Endodermal cell (in vitro differentiated cells): ENCODE measurements around the gene PTPRC. TPM values are rescaled to one million over a fixed set of nuclear protein-coding genes. Genes with fewer than 3 reads are reported as not detected.

Experiments used
- DNase-seq: peaks from one replicate; pipeline ENCODE4 v3.0.0-alpha.2; 2017
- H3K27ac ChIP-seq: 2 replicates; pipeline ENCODE4 v1.5.1; 2013; ENCODE audit warnings: mild to moderate bottlenecking, low read depth, low read length, moderate library complexity
- H3K27me3 ChIP-seq: 2 replicates; pipeline ENCODE4 v1.6.1; 2013; ENCODE audit warnings: mild to moderate bottlenecking, low read length, moderate library complexity; ENCODE audit not compliant: insufficient read depth, control insufficient read depth, poor library complexity, severe bottlenecking
- H3K36me3 ChIP-seq: 2 replicates; pipeline ENCODE4 v1.7.0; 2013; ENCODE audit warnings: mild to moderate bottlenecking, low read length, moderate library complexity; ENCODE audit not compliant: control insufficient read depth, insufficient read depth
- H3K4me1 ChIP-seq: one replicate; pipeline ENCODE4 v1.7.0; 2013; ENCODE audit warnings: low read length; ENCODE audit not compliant: control insufficient read depth, insufficient read depth
- H3K4me3 ChIP-seq: 2 replicates; pipeline ENCODE4 v1.5.1; 2013; ENCODE audit warnings: mild to moderate bottlenecking, low read length, moderate library complexity
- H3K9ac ChIP-seq: 2 replicates; pipeline ENCODE4 v1.6.1; 2013; ENCODE audit warnings: mild to moderate bottlenecking, low read length, moderate library complexity; ENCODE audit not compliant: poor library complexity, severe bottlenecking; ENCODE audit errors: extremely low read depth
- H3K9me3 ChIP-seq: 2 replicates; pipeline ENCODE4 v1.6.1; 2013; ENCODE audit warnings: mild to moderate bottlenecking, low read length, moderate library complexity; ENCODE audit not compliant: control insufficient read depth
- H3K27ac Mint-ChIP-seq: 2 replicates; pipeline ENCODE4 v1.8.0; 2020; ENCODE audit warnings: mixed read lengths
- H3K27me3 Mint-ChIP-seq: 2 replicates; pipeline ENCODE4 v1.8.0; 2021; ENCODE audit warnings: mild to moderate bottlenecking, mixed read lengths; ENCODE audit not compliant: insufficient read depth
- H3K36me3 Mint-ChIP-seq: 2 replicates; pipeline ENCODE4 v1.8.0; 2020; ENCODE audit warnings: low read depth, mixed read lengths
- H3K4me1 Mint-ChIP-seq: 2 replicates; pipeline ENCODE4 v1.8.0; 2020; ENCODE audit warnings: mixed read lengths
- H3K4me3 Mint-ChIP-seq: 2 replicates; pipeline ENCODE4 v1.8.0; 2020; ENCODE audit warnings: mild to moderate bottlenecking, moderate library complexity, mixed read lengths
- H3K9me3 Mint-ChIP-seq: 2 replicates; pipeline ENCODE4 v1.8.0; 2020; ENCODE audit warnings: mild to moderate bottlenecking, mixed read lengths
- WGBS, 2 experiments: methylation state at CpG; one replicate each; pipeline versions ENCODE4 v1.1.5 to v1.1.7; 2013; ENCODE audit warnings: missing lambda C conversion rate in 2 of 2, mixed read lengths in 1 of 2; ENCODE audit not compliant: insufficient coverage in 1 of 2, insufficient read length in 1 of 2; 5-methylcytosine and 5-hydroxymethylcytosine counted together
- total RNA-seq, 2 donors: library from RNA; stranded (reverse); fragmentation: NEBNext Ultra II Directional in 1 of 2; extraction: Animal tissue kit (Norgen Biotek cat#: 25700) in 1 of 2; gene quantifications; 2 replicates in 1 of 2; 3 replicates in 1 of 2; pipeline ENCODE4 v1.2.1, GENCODE V29; 2021
- TF ChIP-seq, protein P1 (sequence below): fragments of 200-600 bp; sonication (generic); conservative IDR thresholded peaks from 2 replicates; pipeline ENCODE4 v1.5.0; 2021; ENCODE audit warnings: antibody characterized with exemption, mild to moderate bottlenecking

Gene PTPRC
- total RNA-seq, 2 donors from 2014 or later = 0.11 TPM; not detected in 1

DNA sequence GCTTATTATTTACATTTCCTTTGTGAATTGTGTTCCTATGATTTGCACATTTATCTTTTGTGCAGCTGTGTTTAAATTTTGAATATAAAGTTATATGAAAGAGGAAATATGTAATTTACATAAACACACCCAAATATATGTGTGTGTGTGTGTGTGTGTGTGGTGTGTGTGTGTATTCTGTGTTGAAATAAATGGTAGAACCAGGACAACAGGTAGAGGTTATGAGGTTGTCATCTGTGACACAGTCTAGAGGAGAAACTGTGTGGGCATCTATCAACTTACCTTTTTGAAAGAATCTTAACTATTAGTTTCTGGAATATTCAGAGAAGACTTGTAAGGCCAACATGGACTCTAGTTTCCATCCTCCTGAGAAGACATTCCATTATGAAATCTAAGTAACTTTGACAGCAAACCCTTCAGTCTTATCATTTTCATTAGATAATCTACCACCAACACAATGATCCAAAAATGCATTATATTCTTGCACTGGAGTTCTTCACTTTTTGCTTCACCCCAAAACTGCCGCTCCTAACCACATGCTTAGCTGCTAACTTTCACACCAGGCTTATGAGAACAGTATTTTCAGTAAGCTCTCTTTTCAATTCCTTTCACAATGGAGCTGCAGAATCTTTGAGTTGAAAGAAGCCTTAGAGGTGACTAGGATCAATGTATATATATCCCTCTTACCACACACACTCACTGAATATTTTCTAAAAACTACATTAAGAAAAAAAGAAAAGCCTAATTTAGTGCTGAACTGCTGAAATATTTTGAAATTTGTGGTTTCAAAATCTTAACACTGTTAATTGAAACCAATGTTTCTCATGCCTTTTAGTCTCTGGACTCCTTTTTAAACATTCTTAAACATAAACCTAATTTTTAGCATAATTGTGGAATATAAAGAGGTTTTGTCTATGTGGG lies 21.8 kb downstream of the PTPRC start:
- Histone ChIP-seq H3K4me1 (no peaks in the 10 kb centered on the region), H3K36me3 (no peaks in the 10 kb centered on the region), H3K9me3 (no peaks in the 10 kb centered on the region), H3K4me3 (no peak overlapping the region), H3K27me3 (no peaks in the 10 kb centered on the region), H3K27ac (no peak overlapping the region), H3K9ac (no peak overlapping the region)
- Mint-ChIP-seq H3K9me3 (no peaks in the 10 kb centered on the region), H3K36me3 (no peaks in the 10 kb centered on the region), H3K4me1 (no peaks in the 10 kb centered on the region), H3K27ac (no peak overlapping the region), H3K27me3 (no peaks in the 10 kb centered on the region), H3K4me3 (no peak overlapping the region)
- WGBS, 2 experiments = 91% methylated on average over 1 of the region's 1 CpG; no CpG with 5 or more reads in 1 of the 2 experiments
- TF ChIP-seq, protein P1, sequence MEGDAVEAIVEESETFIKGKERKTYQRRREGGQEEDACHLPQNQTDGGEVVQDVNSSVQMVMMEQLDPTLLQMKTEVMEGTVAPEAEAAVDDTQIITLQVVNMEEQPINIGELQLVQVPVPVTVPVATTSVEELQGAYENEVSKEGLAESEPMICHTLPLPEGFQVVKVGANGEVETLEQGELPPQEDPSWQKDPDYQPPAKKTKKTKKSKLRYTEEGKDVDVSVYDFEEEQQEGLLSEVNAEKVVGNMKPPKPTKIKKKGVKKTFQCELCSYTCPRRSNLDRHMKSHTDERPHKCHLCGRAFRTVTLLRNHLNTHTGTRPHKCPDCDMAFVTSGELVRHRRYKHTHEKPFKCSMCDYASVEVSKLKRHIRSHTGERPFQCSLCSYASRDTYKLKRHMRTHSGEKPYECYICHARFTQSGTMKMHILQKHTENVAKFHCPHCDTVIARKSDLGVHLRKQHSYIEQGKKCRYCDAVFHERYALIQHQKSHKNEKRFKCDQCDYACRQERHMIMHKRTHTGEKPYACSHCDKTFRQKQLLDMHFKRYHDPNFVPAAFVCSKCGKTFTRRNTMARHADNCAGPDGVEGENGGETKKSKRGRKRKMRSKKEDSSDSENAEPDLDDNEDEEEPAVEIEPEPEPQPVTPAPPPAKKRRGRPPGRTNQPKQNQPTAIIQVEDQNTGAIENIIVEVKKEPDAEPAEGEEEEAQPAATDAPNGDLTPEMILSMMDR = no peak
- no peak for DNase-seq

- H3K27me3 Mint-ChIP-seq = no peaks in the 10 kb centered on the region
- no peak overlapping the region for H3K27ac ChIP-seq
- no peaks in the 10 kb centered on the region for H3K9me3 ChIP-seq
- no peak overlapping the region for H3K4me3 ChIP-seq
- no peaks in the 10 kb centered on the region for H3K4me1 Mint-ChIP-seq
- 92 to 96% methylated on average over 3 to 5 of the region's 5 CpGs for WGBS, 2 experiments
- no peaks in the 10 kb centered on the region for H3K36me3 ChIP-seq
- no peak for DNase-seq
- H3K4me1 ChIP-seq = no peaks in the 10 kb centered on the region
- no peak overlapping the region for H3K9ac ChIP-seq
- no peak overlapping the region for H3K4me3 Mint-ChIP-seq
- no peak overlapping the region for H3K27ac Mint-ChIP-seq
- H3K36me3 Mint-ChIP-seq = no peaks in the 10 kb centered on the region
- no peaks in the 10 kb centered on the region for H3K9me3 Mint-ChIP-seq
- H3K27me3 ChIP-seq = no peaks in the 10 kb centered on the region
- TF ChIP-seq, protein P1 = no peak
These were observed 24.0 kb downstream of the PTPRC start for GRCh38 chr1:198662821-198663220.

GRCh38 chr1:198664068-198664788 lies 25.4 kb downstream of the PTPRC start:
- no peaks in the 10 kb centered on the region for H3K9me3 Mint-ChIP-seq
- no peaks in the 10 kb centered on the region for H3K4me1 Mint-ChIP-seq
- 88 to 91% methylated on average over 5 to 7 of the region's 7 CpGs for WGBS, 2 experiments

More at GRCh38 chr1:198664068-198664788, 25.4 kb downstream of the PTPRC start:
- Histone ChIP-seq H3K27ac (no peak overlapping the region), H3K4me3 (no peak overlapping the region), H3K27me3 (no peaks in the 10 kb centered on the region), H3K36me3 (no peaks in the 10 kb centered on the region), H3K9ac (no peak overlapping the region), H3K9me3 (no peaks in the 10 kb centered on the region), H3K4me1 (no peaks in the 10 kb centered on the region)
- H3K27ac Mint-ChIP-seq = no peak overlapping the region
- no peaks in the 10 kb centered on the region for H3K36me3 Mint-ChIP-seq
- TF ChIP-seq, protein P1 = no peak
- H3K4me3 Mint-ChIP-seq = no peak overlapping the region
- H3K27me3 Mint-ChIP-seq = no peaks in the 10 kb centered on the region
- no peak for DNase-seq
